Suprapubic skin (tissue), 4 donors: ENCODE results near the gene UFSP2. TPM values are rescaled to one million over a fixed set of nuclear protein-coding genes. Genes with fewer than 3 reads are reported as not detected.

Source experiments
- DNase-seq, 2 donors: peaks; one replicate each; pipeline ENCODE4 v3.0.0-alpha.2; 2019; ENCODE audit warnings: low spot score in 2 of 2
- H3K27ac ChIP-seq: fragments of 200-600 bp; sonication (generic); one replicate; pipeline ENCODE4 v1.5.1; 2019
- H3K27me3 ChIP-seq: fragments of 200-600 bp; sonication (generic); one replicate; pipeline ENCODE4 v1.5.1; 2019
- H3K36me3 ChIP-seq: fragments of 200-600 bp; sonication (generic); one replicate; pipeline ENCODE4 v1.5.1; 2019
- H3K4me1 ChIP-seq: fragments of 200-600 bp; sonication (generic); one replicate; pipeline ENCODE4 v1.5.1; 2019
- H3K4me3 ChIP-seq: fragments of 200-600 bp; sonication (generic); one replicate; pipeline ENCODE4 v1.5.1; 2019; ENCODE audit warnings: mild to moderate bottlenecking
- H3K9me3 ChIP-seq: fragments of 200-600 bp; sonication (generic); one replicate; pipeline ENCODE4 v1.5.1; 2019
- EP300 ChIP-seq: sonication (generic); formaldehyde crosslinking; IDR thresholded peaks from one replicate; pipeline ENCODE4 v1.6.1; 2017; ENCODE audit warnings: antibody characterized with exemption
- POLR2A ChIP-seq, 2 donors: fragments of 450-650 bp; IDR thresholded peaks; one replicate each; pipeline ENCODE4 v1.6.1; 2017; ENCODE audit warnings: antibody characterized with exemption in 2 of 2, mild to moderate bottlenecking in 2 of 2, moderate library complexity in 2 of 2
- POLR2AphosphoS5 ChIP-seq, 3 donors: sonication (generic); formaldehyde crosslinking; IDR thresholded peaks; one replicate each; pipeline ENCODE4 v1.6.1; 2017; ENCODE audit warnings: antibody characterized with exemption in 3 of 3
- WGBS: methylation state at CpG from one replicate; pipeline ENCODE4 v1.1.5; 2018; 5-methylcytosine and 5-hydroxymethylcytosine counted together
- total RNA-seq, 4 donors: library from RNA; depleted of rRNA; stranded (reverse); fragments of >200 nt; gene quantifications; one replicate each; pipeline ENCODE4 v1.1.0, GENCODE V29; 2016
- TF ChIP-seq, protein P1 (sequence below), 2 donors: fragments of 200-600 bp in 1 of 2; fragments of 450-650 bp in 1 of 2; sonication (generic) in 1 of 2; IDR thresholded peaks; one replicate each; pipeline ENCODE4 v1.5.1; 2016 to 2019; ENCODE audit warnings: antibody characterized with exemption in 2 of 2, mild to moderate bottlenecking in 1 of 2, moderate library complexity in 1 of 2

The UFSP2 gene
- total RNA-seq, 4 donors from 2014 or later: 20.6 to 35.7 (median 28.7) TPM

DNA sequence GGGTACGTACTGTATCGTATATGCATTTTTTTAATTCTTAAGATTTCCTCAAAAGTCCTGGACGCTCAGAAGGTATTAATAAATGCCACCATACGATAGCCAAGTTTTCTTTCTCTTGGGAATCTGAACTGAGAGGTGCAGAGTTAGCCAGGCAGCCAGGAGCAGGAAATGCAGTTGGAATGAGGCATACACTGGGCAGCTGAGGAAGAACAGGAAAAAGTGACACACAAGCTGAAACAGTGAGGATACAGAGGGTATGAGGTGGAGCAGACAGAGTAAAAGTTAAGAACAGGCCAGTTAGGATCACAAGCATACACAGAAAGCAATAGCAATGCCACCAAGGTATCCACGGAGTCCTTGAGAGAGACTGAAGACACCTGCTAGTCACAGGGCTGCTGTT, 13.4 kb downstream of the UFSP2 start:
- Histone ChIP-seq H3K4me3 (no peak overlapping the region), H3K27me3 (no peaks in the 10 kb centered on the region), H3K27ac (no peak overlapping the region), H3K36me3 (peaks cover 53% of the 10 kb centered on the region), H3K4me1 (no peaks in the 10 kb centered on the region), H3K9me3 (no peaks in the 10 kb centered on the region)
- no peak for DNase-seq
- 90% methylated on average over 5 of the region's 5 CpGs for WGBS
- TF ChIP-seq POLR2A (IDR thresholded peaks at IDR 0.05) (no peak), EP300 (no peak), POLR2AphosphoS5 (IDR thresholded peaks at IDR 0.05) (no peak)
- TF ChIP-seq, protein P1, sequence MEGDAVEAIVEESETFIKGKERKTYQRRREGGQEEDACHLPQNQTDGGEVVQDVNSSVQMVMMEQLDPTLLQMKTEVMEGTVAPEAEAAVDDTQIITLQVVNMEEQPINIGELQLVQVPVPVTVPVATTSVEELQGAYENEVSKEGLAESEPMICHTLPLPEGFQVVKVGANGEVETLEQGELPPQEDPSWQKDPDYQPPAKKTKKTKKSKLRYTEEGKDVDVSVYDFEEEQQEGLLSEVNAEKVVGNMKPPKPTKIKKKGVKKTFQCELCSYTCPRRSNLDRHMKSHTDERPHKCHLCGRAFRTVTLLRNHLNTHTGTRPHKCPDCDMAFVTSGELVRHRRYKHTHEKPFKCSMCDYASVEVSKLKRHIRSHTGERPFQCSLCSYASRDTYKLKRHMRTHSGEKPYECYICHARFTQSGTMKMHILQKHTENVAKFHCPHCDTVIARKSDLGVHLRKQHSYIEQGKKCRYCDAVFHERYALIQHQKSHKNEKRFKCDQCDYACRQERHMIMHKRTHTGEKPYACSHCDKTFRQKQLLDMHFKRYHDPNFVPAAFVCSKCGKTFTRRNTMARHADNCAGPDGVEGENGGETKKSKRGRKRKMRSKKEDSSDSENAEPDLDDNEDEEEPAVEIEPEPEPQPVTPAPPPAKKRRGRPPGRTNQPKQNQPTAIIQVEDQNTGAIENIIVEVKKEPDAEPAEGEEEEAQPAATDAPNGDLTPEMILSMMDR (IDR thresholded peaks at IDR 0.05): no peak

DNA sequence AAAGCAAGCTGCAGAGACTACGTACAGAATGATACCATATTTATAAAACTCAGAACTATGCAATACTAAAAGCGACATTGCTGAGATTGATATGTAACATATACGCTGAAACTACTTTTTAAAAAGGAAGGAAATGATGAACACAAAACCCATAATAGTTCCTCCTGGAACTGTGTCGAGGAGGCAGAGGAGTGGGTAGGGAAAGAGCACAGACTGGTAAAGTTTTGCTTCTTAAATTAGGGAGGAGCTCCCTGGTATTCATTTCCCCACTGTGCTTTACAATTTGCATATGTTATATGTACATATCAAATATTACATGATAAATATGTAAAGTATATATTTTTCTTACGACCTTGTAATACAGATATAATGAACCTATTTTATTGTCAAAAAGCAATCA, 13.9 kb downstream of the UFSP2 start:
- no peaks in the 10 kb centered on the region for H3K9me3 ChIP-seq
- TF ChIP-seq POLR2A (IDR thresholded peaks at IDR 0.05) (no peak), POLR2AphosphoS5 (IDR thresholded peaks at IDR 0.05) (no peak), EP300 (no peak)
- TF ChIP-seq, protein P1 (IDR thresholded peaks at IDR 0.05): no peak
- peaks cover 47% of the 10 kb centered on the region for H3K36me3 ChIP-seq
- H3K4me1 ChIP-seq: no peaks in the 10 kb centered on the region
- H3K4me3 ChIP-seq: no peak overlapping the region
- H3K27ac ChIP-seq: no peak overlapping the region
- no peaks in the 10 kb centered on the region for H3K27me3 ChIP-seq
- 67% methylated on average over 5 of the region's 5 CpGs for WGBS
- DNase-seq: no peak

DNA sequence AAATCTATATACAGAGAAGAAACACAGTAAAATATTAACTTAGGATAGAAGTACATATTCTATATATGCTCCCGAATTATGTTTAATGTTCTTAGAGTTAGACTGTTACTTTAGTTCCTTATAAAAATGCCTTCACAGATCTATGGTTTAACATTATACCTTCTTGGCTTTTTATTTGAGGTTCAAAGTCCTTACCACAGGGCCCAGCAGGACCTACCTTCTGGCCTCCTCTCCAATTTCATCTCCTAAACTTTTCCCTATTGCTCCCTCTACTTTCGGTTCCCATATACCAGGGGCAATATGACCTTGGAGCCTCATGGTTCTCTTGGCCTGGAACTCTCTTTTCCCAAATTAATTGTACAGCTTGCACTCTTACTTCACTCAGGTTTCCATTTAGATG, 17.3 kb downstream of the UFSP2 start:
- H3K4me1 ChIP-seq: no peaks in the 10 kb centered on the region
- TF ChIP-seq EP300: no peak
- TF ChIP-seq POLR2A (IDR thresholded peaks at IDR 0.05): no peak
- no peak for TF ChIP-seq POLR2AphosphoS5 (IDR thresholded peaks at IDR 0.05)
- TF ChIP-seq, protein P1 (IDR thresholded peaks at IDR 0.05): no peak
- peaks cover 45% of the 10 kb centered on the region for H3K36me3 ChIP-seq
- no peak overlapping the region for H3K27ac ChIP-seq
- H3K9me3 ChIP-seq: no peaks in the 10 kb centered on the region
- no peaks in the 10 kb centered on the region for H3K27me3 ChIP-seq
- H3K4me3 ChIP-seq: no peak overlapping the region
- no peak for DNase-seq
- 97% methylated on average over 2 of the region's 2 CpGs for WGBS

DNA sequence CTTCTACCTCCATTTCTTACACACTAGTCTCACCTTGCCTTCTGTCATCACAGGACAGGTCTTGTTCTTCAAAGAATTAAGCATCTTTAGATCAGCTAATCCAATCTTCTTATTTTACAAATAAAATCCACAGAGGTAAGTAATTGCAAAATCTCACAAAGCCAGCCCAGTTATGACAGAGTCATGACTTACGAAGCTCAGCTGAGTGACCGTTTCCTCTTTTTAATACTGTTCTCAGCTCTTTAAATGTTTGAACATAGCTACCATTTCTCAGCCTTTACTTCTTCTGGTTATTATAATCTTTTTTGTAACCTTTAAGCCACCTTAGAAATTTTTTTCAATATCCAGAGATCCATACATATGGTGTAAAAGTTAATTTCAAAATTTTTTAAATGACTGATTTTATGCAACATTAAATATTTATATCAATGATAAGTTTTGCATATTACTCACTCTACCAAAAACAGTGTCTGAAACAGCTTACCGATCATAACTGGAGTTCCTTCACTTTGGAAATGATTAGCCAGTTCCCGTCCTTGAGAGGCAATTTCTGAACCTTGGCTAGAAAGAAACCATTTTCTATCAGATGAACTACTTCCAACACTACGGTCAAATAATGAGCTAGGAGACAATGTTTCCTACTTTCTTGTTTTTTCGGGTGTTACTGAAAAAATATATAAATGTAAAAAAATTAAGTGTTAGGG, 20.3 kb downstream of the UFSP2 start:
- Histone ChIP-seq H3K4me3 (no peak overlapping the region), H3K4me1 (no peaks in the 10 kb centered on the region), H3K27ac (no peak overlapping the region), H3K36me3 (peaks cover 57% of the 10 kb centered on the region), H3K9me3 (no peaks in the 10 kb centered on the region), H3K27me3 (no peaks in the 10 kb centered on the region)
- TF ChIP-seq EP300 (no peak), POLR2AphosphoS5 (IDR thresholded peaks at IDR 0.05) (no peak), POLR2A (IDR thresholded peaks at IDR 0.05) (no peak)
- TF ChIP-seq, protein P1 (IDR thresholded peaks at IDR 0.05): no peak
- 96% methylated on average over 6 of the region's 6 CpGs for WGBS
- no peak for DNase-seq

DNA sequence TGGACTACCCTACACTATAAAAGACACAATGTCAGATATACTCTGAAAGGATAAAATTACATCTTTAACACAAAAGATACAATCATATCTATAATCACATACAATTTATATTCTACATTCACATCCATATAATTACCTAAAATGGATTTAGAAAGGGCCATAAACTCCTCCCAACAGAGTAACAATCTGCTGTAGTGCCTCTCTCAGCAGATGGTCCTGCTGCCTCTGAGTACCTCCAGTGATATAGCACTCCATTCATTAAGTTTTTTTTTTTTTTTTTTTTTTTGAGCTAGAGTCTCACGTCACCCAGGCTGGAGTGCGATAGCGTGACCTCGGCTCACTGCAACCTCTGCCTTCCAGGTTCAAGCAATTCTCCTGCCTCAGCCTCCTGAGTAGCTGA, 21.7 kb downstream of the UFSP2 start:
- 98% methylated on average over 4 of the region's 4 CpGs for WGBS
- Histone ChIP-seq H3K27me3 (no peaks in the 10 kb centered on the region), H3K4me1 (peaks cover 11% of the 10 kb centered on the region), H3K9me3 (no peaks in the 10 kb centered on the region), H3K27ac (no peak overlapping the region), H3K4me3 (no peak overlapping the region), H3K36me3 (peaks cover 53% of the 10 kb centered on the region)
- no peak for TF ChIP-seq POLR2A (IDR thresholded peaks at IDR 0.05)
- no peak for TF ChIP-seq POLR2AphosphoS5 (IDR thresholded peaks at IDR 0.05)
- TF ChIP-seq, protein P1 (IDR thresholded peaks at IDR 0.05): no peak
- TF ChIP-seq EP300: no peak
- DNase-seq: no peak
